Heart right ventricle (tissue), 16 donors: ENCODE results near the gene C1orf56. TPM values are rescaled to one million over a fixed set of nuclear protein-coding genes. Genes with fewer than 3 reads are reported as not detected.

Source experiments
- ATAC-seq, 8 donors: fragments of 200-7000 bp; cut with Tn5 transposase; one replicate each; pipeline ENCODE4 v1.9.1; 2020; ENCODE audit warnings: mild to moderate bottlenecking in 8 of 8, moderate library complexity in 8 of 8, moderate number of reproducible peaks in 1 of 8
- DNase-seq, 2 donors: peaks; one replicate each; pipeline ENCODE4 v3.0.0-alpha.2; 2020
- H3K27ac ChIP-seq, 10 donors: fragments of 200-600 bp; sonication (generic) in 2 of 10; one replicate each; pipeline versions ENCODE4 v1.5.0 to v1.8.0; 2020 to 2022; ENCODE audit warnings: mild to moderate bottlenecking in 3 of 10
- H3K27me3 ChIP-seq, 7 donors: fragments of 200-600 bp; one replicate each; pipeline ENCODE4 v1.8.0; 2021 to 2022; ENCODE audit warnings: mild to moderate bottlenecking in 2 of 7
- H3K36me3 ChIP-seq, 9 donors: fragments of 200-600 bp; sonication (generic) in 1 of 9; one replicate each; pipeline versions ENCODE4 v1.5.0 to v1.8.0; 2020 to 2022; ENCODE audit warnings: mild to moderate bottlenecking in 2 of 9
- H3K4me1 ChIP-seq, 9 donors: fragments of 200-600 bp; sonication (generic) in 1 of 9; one replicate each; pipeline versions ENCODE4 v1.5.0 to v1.8.0; 2020 to 2022; ENCODE audit warnings: mild to moderate bottlenecking in 4 of 9
- H3K4me3 ChIP-seq, 10 donors: fragments of 200-600 bp; sonication (generic) in 2 of 10; one replicate each; pipeline versions ENCODE4 v1.5.0 to v1.8.0; 2020 to 2022; ENCODE audit warnings: mild to moderate bottlenecking in 7 of 10, moderate library complexity in 2 of 10
- H3K9me3 ChIP-seq, 11 donors: fragments of 200-600 bp in 10 of 11; sonication (generic) in 2 of 11; one replicate each; pipeline versions ENCODE4 v1.5.0 to v1.8.0; 2013 to 2022; ENCODE audit warnings: mild to moderate bottlenecking in 2 of 11, control low read depth in 1 of 11, moderate library complexity in 1 of 11
- whole genome bisulfite sequencing, 2 donors: extraction: QIAGEN DNeasy Blood & Tissue Kit; methylation state at CpG; one replicate each; pipeline ENCODE4 v1.1.7; 2013; ENCODE audit warnings: inconsistent platforms in 1 of 2; 5-methylcytosine and 5-hydroxymethylcytosine counted together
- intact Hi-C, 10 donors: fragments of 100-400 bp; cut with DNase I; formaldehyde crosslinking; loops; one replicate each; pipeline versions ENCODE4 v1.11.1 to v1.14.2; 2022
- polyA plus RNA-seq, 2 donors: library from polyadenylated mRNA; stranded (reverse); fragments of 200-250 nt; gene quantifications; one replicate each; pipeline ENCODE4 v1.2.3, GENCODE V29; 2013
- total RNA-seq, 10 donors: library from RNA; stranded (reverse); fragmentation: NEBNext Ultra II Directional in 3 of 10; extraction: Animal tissue kit (Norgen Biotek cat#: 25700) in 3 of 10; gene quantifications; one replicate each; pipeline versions ENCODE4 v1.2.1 to v1.2.4, GENCODE V29; 2021 to 2023
- TF ChIP-seq, protein P1 (sequence below), 9 donors: fragments of 200-600 bp; sonication (generic) in 2 of 9; IDR thresholded peaks; one replicate each; pipeline versions ENCODE4 v1.5.0 to v1.8.0; 2021 to 2022; ENCODE audit warnings: antibody characterized with exemption in 9 of 9, mild to moderate bottlenecking in 5 of 9, moderate library complexity in 1 of 9
- donor health status: Arrhythmogenic right ventricular cardiomyopathy.
- donor health status: ischemic (EF 13 %, LVEDD 7.1; RV severe dilation, severe dysfunction).
- donor health status: healthy with polysubstance abuse.
- donor health status: DM: no; HTN: yes; CAD: no.
- donor health status: DM: no; HTN: no; CAD: no.
- donor health status: ischemic (EF 25% LVEDD 6.9; RV normal size, moderate dysfunction).
- donor health status: ischemic (EF 25% LVEDD 5.7; RV mildly dilated, moderate dysfunction).
- donor health status: healthy.
- donor health status: DM: yes; HTN: yes; CAD: no.
- donor health status: Ischemic cardiomyopathy.
- donor health status: ischemic (EF 35%, LVEDD 5.7; RV mildly dilated, moderate dysfunction).
- donor health status: nonischemic (EF 11% LVEDD 7.7; RV severe dilation, severe dysfunction).
- donor health status: DM: yes; HTN: yes; CAD: no.
- donor health status: PGD.
- donor health status: ischemic (EF 29% LVEDD 5.4; RV normal size, mild dysfunction).
- donor health status: nonischemic (EF 23%, LVEDD 6.1; RV moderate dilation, normal function).

The C1orf56 gene
- total and polyA plus RNA-seq, 12 donors, result 5.2 to 12.6 (median 7.6) TPM

GRCh38 chr1:151048645-151049032 lies 1.1 kb downstream of the C1orf56 start:
- Histone ChIP-seq H3K27ac (peak overlapping the region; percentile 71 to 95 (median 90)), H3K36me3 (peaks cover 0 to 48% (median 24%) of the 10 kb centered on the region in 9 donors), H3K4me1 (peaks cover 0 to 38% (median 28%) of the 10 kb centered on the region in 9 donors), H3K9me3 (no peaks in the 10 kb centered on the region), H3K27me3 (no peaks in the 10 kb centered on the region), H3K4me3 (peak overlapping the region; percentile 44 to 98 (median 76))
- ATAC-seq (no peak), DNase-seq (no peak)
- TF ChIP-seq, protein P1, sequence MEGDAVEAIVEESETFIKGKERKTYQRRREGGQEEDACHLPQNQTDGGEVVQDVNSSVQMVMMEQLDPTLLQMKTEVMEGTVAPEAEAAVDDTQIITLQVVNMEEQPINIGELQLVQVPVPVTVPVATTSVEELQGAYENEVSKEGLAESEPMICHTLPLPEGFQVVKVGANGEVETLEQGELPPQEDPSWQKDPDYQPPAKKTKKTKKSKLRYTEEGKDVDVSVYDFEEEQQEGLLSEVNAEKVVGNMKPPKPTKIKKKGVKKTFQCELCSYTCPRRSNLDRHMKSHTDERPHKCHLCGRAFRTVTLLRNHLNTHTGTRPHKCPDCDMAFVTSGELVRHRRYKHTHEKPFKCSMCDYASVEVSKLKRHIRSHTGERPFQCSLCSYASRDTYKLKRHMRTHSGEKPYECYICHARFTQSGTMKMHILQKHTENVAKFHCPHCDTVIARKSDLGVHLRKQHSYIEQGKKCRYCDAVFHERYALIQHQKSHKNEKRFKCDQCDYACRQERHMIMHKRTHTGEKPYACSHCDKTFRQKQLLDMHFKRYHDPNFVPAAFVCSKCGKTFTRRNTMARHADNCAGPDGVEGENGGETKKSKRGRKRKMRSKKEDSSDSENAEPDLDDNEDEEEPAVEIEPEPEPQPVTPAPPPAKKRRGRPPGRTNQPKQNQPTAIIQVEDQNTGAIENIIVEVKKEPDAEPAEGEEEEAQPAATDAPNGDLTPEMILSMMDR (IDR thresholded peaks at IDR 0.05), result peak in 2 of 9 donors; percentile 2 to 63
- intact Hi-C loops, result no loop called here
- 11 to 15% methylated on average over 3 of the region's 3 CpGs for WGBS, 2 donors

DNA sequence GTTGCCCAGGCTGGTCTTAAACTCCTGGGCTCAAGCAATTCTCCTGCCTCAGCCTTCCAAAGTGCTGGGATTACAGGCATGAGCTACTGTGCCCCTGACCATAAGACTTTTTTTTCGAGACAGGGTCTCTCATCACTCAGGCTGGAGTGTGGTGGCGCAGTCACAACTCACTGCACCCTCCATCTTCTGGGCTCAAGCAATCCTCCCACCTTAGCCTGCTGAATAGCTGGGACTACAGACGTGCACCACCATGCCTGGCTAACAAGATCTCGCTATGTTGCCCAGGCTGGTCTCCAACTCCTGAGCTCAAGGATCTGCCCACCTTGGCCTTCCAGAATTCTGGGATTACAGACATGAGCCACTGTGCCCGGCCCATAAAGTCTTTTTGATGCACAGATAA lies 1.9 kb downstream of the C1orf56 start:
- peaks cover 0 to 50% (median 32%) of the 10 kb centered on the region in 9 donors for H3K36me3 ChIP-seq
- H3K4me3 ChIP-seq, result no peak overlapping the region
- H3K9me3 ChIP-seq, result no peaks in the 10 kb centered on the region
- peaks cover 0 to 38% (median 28%) of the 10 kb centered on the region in 9 donors for H3K4me1 ChIP-seq
- WGBS, 2 donors, result 89 to 94% methylated on average over 5 of the region's 5 CpGs
- ATAC-seq, result no peak
- intact Hi-C loops, result no loop called here
- H3K27me3 ChIP-seq, result no peaks in the 10 kb centered on the region
- H3K27ac ChIP-seq, result peak overlapping the region in 3 of 10 donors; percentile 0 to 95 (median 90)
- DNase-seq, result no peak
- TF ChIP-seq, protein P1 (IDR thresholded peaks at IDR 0.05), result no peak

DNA sequence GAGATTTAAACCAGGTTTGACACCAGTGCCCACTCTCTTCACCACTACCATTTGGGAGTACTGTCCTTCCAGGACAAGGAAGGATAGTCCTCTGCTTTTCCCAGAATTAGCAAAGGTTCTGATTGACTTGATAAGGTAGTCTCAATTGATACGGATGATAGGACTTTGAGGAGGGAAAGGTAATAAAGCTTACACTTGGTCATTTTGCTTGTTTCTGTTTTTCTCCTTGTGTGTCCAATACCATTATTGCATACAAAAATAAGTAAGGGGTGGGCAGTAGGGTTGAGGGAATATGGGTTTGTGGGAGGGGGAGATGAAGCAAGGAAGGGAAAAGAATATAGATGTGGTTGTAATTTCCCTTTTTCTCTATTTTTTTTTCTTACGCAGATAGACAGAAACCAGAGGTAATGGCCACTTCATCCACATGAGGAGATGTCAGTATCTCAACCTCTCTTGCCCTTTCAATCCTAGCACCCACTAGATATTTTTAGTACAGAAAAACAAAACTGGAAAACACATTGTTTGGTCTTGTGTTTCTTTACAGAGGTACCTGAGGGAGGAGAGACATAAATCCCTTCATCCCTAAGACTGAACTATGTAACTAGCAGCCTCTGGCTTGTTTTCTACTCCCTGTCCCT lies 2.6 kb downstream of the C1orf56 start:
- Histone ChIP-seq H3K27ac (peak overlapping the region in 4 of 10 donors; percentile 0 to 95 (median 10)), H3K27me3 (no peaks in the 10 kb centered on the region), H3K36me3 (peaks cover 0 to 57% (median 39%) of the 10 kb centered on the region in 9 donors), H3K4me3 (no peak overlapping the region), H3K4me1 (peaks cover 0 to 44% (median 30%) of the 10 kb centered on the region in 9 donors), H3K9me3 (no peaks in the 10 kb centered on the region)
- TF ChIP-seq, protein P1 (IDR thresholded peaks at IDR 0.05), result no peak
- ATAC-seq (no peak), DNase-seq (no peak)
- WGBS, 2 donors, result 80 to 88% methylated on average over 2 of the region's 2 CpGs
- intact Hi-C loops, result loop anchor here in 1 of 10 donors (10.0 kb wide), 1 partner anchor 45 kb away; the partner anchor contains the start of genes MINDY1 and PRUNE1

DNA sequence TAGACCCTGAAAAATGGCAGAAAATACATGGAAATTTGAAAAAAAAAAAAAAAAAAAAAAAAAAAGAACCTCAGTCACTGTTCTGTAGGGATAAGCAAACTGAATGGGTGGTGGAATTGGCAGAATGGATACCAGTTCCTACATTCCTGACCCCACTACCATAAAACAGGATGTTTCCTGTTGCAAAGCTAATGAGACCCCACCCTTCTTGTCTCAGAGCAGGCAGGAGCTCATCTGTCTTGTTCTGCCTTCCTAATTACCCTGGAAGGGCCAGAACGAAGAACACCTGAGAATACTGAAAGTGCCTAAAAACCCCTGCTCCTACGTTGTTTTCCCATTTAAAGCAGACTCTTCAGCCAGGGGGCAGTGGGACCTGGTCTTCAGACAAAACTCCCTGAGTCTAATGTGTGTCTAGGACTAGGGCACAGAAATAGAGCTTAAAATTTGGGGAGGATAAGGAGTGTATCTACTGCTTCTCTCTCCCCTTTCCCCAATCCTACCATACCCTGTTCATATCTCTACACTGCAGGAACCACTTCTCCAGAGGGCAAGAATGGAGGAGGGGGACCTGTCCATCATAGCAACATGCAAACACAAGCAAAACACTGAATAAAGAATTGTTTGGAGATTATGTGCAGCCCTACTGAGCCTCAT lies 3.9 kb downstream of the C1orf56 start:
- TF ChIP-seq, protein P1 (IDR thresholded peaks at IDR 0.05), result no peak
- intact Hi-C loops, result loop anchor here in 1 of 10 donors (10.0 kb wide), 1 partner anchor 47 kb away; the partner anchor contains the start of genes MINDY1 and PRUNE1
- peaks cover 6 to 57% (median 43%) of the 10 kb centered on the region in 9 donors for H3K4me1 ChIP-seq
- peaks cover 0 to 70% (median 39%) of the 10 kb centered on the region in 9 donors for H3K36me3 ChIP-seq
- WGBS, 2 donors, result 66 to 69% methylated on average over 2 of the region's 2 CpGs
- DNase-seq (no peak), ATAC-seq (no peak)
- H3K9me3 ChIP-seq, result no peaks in the 10 kb centered on the region
- no peak overlapping the region for H3K4me3 ChIP-seq
- peak overlapping the region in 3 of 10 donors; percentile 10 to 48 (median 35) for H3K27ac ChIP-seq
- H3K27me3 ChIP-seq, result no peaks in the 10 kb centered on the region
